ENCODE results near the gene ERI2. TPM values are rescaled to one million over a fixed set of nuclear protein-coding genes. Genes with fewer than 3 reads are reported as not detected.

Gene ERI2
- total and polyA plus RNA-seq, 2 of the 13 experiments (the other 11 are each of a cell fraction or from before 2014, with no cell fraction given): 17.4 to 41.3 TPM

DNA sequence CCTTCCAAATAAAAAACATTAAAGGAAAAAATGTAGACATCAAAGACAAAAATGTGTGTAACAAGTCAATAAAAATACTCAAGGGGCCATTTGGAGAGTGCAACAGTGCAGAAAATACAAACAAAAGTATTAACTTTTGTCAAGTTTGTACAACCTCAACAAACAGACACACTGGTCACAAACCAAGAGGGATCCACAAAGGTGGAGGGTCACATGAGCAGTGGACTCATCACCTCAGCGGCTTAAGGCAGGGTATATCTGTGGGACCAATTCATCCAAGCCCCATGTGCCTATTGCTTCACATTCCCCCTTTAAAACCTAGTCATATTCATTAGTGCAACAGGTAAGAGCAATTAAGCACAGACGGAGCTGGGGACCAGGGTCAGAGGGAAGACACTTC lies 48.7 kb upstream of the ERI2 start (continued):
- TF ChIP-seq, protein P1, sequence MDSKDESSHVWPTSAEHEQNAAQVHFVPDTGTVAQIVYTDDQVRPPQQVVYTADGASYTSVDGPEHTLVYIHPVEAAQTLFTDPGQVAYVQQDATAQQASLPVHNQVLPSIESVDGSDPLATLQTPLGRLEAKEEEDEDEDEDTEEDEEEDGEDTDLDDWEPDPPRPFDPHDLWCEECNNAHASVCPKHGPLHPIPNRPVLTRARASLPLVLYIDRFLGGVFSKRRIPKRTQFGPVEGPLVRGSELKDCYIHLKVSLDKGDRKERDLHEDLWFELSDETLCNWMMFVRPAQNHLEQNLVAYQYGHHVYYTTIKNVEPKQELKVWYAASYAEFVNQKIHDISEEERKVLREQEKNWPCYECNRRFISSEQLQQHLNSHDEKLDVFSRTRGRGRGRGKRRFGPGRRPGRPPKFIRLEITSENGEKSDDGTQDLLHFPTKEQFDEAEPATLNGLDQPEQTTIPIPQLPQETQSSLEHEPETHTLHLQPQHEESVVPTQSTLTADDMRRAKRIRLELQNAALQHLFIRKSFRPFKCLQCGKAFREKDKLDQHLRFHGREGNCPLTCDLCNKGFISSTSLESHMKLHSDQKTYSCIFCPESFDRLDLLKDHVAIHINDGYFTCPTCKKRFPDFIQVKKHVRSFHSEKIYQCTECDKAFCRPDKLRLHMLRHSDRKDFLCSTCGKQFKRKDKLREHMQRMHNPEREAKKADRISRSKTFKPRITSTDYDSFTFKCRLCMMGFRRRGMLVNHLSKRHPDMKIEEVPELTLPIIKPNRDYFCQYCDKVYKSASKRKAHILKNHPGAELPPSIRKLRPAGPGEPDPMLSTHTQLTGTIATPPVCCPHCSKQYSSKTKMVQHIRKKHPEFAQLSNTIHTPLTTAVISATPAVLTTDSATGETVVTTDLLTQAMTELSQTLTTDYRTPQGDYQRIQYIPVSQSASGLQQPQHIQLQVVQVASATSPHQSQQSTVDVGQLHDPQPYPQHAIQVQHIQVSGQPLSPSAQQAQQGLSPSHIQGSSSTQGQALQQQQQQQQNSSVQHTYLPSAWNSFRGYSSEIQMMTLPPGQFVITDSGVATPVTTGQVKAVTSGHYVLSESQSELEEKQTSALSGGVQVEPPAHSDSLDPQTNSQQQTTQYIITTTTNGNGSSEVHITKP (CRISPR knock-in tag; IDR thresholded peaks at IDR 0.05; ENCODE audit: low read depth): no peak
- TF ChIP-seq KDM3A (CRISPR knock-in tag; IDR thresholded peaks at IDR 0.05; ENCODE audit: low read depth) (no peak), HOXA3 (CRISPR knock-in tag; IDR thresholded peaks at IDR 0.05) (no peak), GZF1 (CRISPR knock-in tag; IDR thresholded peaks at IDR 0.05) (no peak), SP1 (IDR thresholded peaks at IDR 0.05) (no peak), SP1 (CRISPR knock-in tag; IDR thresholded peaks at IDR 0.05) (no peak), KLF12 (CRISPR knock-in tag; IDR thresholded peaks at IDR 0.05; ENCODE audit: borderline replicate concordance) (no peak), SSRP1 (CRISPR knock-in tag; IDR thresholded peaks at IDR 0.05) (no peak), CEBPG (CRISPR knock-in tag; IDR thresholded peaks at IDR 0.05) (peak; percentile 57; the same call in 1 of the 2 replicates), ZNF530 (CRISPR knock-in tag; IDR thresholded peaks at IDR 0.05; ENCODE audit: low read depth) (no peak), NFRKB (IDR thresholded peaks at IDR 0.05) (no peak), KMT2B (CRISPR knock-in tag; IDR thresholded peaks at IDR 0.05) (no peak), ELF3 (CRISPR knock-in tag; IDR thresholded peaks at IDR 0.05) (no peak), HDAC6 (IDR thresholded peaks at IDR 0.05; ENCODE audit: low read depth, low read length) (no peak), RAD21 (CRISPR knock-in tag; IDR thresholded peaks at IDR 0.05) (no peak), SMARCE1 (IDR thresholded peaks at IDR 0.05; ENCODE audit: borderline replicate concordance) (no peak), MTF1 (CRISPR knock-in tag; IDR thresholded peaks at IDR 0.05) (no peak), ZNF468 (CRISPR knock-in tag; IDR thresholded peaks at IDR 0.05) (no peak)
- TF ChIP-seq, protein P2, sequence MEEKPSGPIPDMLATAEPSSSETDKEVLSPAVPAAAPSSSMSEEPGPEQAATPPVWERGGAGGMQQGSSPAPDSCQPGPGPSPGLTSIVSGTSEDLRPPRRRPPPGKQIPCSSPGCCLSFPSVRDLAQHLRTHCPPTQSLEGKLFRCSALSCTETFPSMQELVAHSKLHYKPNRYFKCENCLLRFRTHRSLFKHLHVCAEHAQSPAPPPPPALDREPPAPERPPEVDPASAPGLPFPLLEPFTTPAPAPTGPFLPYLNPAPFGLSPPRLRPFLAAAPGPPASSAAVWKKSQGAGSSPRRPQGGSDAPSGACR (CRISPR knock-in tag; IDR thresholded peaks at IDR 0.05): no peak
- TF ChIP-seq, protein P3, sequence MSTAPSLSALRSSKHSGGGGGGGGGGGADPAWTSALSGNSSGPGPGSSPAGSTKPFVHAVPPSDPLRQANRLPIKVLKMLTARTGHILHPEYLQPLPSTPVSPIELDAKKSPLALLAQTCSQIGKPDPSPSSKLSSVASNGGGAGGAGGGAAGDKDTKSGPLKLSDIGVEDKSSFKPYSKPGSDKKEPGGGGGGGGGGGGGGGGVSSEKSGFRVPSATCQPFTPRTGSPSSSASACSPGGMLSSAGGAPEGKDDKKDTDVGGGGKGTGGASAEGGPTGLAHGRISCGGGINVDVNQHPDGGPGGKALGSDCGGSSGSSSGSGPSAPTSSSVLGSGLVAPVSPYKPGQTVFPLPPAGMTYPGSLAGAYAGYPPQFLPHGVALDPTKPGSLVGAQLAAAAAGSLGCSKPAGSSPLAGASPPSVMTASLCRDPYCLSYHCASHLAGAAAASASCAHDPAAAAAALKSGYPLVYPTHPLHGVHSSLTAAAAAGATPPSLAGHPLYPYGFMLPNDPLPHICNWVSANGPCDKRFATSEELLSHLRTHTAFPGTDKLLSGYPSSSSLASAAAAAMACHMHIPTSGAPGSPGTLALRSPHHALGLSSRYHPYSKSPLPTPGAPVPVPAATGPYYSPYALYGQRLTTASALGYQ (CRISPR knock-in tag; IDR thresholded peaks at IDR 0.05): no peak
- TF ChIP-seq, protein P4, sequence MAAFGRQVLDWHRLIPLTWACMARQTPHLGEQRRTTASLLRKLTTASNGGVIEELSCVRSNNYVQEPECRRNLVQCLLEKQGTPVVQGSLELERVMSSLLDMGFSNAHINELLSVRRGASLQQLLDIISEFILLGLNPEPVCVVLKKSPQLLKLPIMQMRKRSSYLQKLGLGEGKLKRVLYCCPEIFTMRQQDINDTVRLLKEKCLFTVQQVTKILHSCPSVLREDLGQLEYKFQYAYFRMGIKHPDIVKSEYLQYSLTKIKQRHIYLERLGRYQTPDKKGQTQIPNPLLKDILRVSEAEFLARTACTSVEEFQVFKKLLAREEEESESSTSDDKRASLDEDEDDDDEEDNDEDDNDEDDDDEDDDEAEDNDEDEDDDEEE (CRISPR knock-in tag; IDR thresholded peaks at IDR 0.05): 0 out of 2 replicates have a peak, but pooled peaks have one; percentile 33
- TF ChIP-seq, protein P5, sequence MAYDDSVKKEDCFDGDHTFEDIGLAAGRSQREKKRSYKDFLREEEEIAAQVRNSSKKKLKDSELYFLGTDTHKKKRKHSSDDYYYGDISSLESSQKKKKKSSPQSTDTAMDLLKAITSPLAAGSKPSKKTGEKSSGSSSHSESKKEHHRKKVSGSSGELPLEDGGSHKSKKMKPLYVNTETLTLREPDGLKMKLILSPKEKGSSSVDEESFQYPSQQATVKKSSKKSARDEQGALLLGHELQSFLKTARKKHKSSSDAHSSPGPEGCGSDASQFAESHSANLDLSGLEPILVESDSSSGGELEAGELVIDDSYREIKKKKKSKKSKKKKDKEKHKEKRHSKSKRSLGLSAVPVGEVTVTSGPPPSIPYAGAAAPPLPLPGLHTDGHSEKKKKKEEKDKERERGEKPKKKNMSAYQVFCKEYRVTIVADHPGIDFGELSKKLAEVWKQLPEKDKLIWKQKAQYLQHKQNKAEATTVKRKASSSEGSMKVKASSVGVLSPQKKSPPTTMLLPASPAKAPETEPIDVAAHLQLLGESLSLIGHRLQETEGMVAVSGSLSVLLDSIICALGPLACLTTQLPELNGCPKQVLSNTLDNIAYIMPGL (CRISPR knock-in tag; IDR thresholded peaks at IDR 0.05; ENCODE audit: borderline replicate concordance in 1 of 2, low read depth in 1 of 2): no peak
- TF ChIP-seq, protein P6, sequence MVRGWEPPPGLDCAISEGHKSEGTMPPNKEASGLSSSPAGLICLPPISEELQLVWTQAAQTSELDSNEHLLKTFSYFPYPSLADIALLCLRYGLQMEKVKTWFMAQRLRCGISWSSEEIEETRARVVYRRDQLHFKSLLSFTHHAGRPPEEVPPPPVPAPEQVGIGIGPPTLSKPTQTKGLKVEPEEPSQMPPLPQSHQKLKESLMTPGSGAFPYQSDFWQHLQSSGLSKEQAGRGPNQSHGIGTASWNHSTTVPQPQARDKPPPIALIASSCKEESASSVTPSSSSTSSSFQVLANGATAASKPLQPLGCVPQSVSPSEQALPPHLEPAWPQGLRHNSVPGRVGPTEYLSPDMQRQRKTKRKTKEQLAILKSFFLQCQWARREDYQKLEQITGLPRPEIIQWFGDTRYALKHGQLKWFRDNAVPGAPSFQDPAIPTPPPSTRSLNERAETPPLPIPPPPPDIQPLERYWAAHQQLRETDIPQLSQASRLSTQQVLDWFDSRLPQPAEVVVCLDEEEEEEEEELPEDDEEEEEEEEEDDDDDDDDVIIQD (CRISPR knock-in tag; IDR thresholded peaks at IDR 0.05; ENCODE audit: low read depth): no peak

All from HepG2 (cell line).